NAMALWA (cell line): ENCODE data around the gene HDAC7.

Experiments
- DNase-seq: peaks from one replicate; pipeline ENCODE4 v3.0.0-alpha.2; 2015; ENCODE audit warnings: low spot score

Gene HDAC7

DNA sequence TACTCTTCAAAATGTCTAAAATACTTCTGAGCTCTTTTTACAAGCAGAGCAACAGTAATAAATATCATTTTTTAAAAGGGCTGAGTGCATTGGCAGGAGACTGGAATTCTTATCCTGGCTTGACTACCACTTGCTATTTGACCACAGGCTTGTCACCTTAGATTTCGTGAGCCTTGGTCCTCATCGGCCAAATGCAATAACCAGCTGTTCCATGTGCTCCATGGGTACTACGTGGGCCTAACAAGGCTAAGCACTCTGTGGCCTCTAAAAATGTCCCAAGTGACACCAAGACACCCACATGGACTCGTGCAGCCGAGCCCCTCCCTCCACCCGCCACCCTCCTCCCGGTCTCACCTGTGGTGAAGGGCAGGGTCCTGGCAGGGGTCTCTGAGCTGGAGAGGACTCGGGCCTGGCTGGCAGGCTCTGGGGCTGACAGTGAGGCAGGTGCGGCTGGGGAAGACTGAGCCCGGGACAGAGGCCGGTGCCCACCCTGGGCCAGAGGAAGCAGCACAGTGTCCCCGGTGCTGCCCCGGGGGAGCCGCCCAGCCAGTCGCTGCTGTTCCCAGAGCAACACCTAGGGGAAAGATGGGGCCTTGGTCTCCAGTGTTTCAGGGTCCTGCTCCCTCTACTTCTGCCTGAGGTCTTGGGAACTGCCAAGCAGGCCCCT lies 26.6 kb downstream of the HDAC7 start:
- DNase-seq: no peak

DNA sequence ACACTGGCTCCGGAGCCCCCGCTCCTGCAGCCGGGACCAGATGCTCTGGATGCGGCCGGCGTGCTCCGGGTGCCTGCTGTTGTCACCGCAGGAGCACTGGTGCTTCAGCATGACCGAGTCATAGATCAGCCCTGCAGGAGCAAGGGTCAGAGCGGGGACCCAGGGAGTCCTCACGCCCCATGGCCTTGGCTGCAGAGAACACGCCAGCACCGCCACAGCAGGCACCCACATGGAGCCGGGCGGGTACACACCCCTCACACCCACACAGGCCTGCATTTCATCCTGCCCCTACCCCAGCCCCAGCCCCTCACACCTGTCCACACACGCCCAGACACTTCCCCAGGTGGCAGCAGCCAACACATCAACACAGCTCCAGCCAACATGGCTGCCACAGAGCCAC lies 27.8 kb downstream of the HDAC7 start:
- DNase-seq: no peak

DNA sequence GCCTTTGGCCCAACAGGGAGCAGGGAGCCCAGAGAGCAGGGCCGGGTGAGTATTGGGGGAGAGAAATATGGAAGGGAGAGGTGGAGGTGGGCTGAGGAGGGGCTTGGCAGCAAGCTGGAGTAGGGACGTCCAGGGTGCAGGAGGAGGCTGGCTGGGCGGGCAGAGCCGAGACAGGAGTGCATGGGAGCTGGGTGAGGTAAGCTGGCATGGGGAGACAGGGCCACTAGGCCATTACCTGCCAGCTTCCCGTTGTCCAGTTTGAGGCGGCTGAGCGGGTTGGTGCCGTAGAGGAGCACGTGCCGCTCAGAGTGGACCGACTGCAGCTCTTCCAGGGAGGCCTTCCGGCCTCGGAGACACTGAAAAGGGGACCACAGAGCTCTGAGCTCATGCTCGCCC lies 28.4 kb downstream of the HDAC7 start:
- no peak for DNase-seq

DNA sequence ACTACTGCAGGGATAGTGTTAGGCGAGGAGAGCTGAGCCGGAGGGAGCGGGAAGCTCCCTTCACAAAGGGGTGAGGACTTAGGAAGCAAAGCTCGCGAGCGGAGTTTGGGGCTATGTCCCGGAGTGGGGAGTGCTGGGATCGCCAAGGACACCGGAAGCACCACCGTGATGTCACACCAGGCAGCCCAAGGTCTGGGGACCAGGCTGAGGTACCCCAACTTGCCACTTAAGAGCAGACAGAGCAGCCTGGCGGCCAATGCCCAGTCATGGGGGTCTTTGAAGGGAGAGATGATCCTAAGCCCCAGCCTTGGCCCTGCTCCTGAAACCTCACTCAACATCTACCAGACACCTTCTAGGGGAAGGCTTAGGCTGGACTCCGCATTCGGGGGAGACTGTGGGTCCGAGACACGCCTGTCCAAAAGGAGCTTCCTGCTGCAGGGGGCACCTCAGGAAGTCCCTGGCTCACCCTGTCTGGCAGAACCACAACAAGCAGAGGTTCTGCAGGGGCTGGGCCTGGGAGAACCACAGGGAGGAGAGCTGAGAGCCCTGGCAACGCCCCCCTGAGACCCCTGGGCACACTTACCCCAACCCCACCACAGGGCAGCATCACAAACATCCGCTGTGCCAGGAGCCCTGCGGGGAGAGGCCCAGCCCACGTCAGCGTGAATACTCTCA lies 28.9 kb downstream of the HDAC7 start:
- no peak for DNase-seq

DNA sequence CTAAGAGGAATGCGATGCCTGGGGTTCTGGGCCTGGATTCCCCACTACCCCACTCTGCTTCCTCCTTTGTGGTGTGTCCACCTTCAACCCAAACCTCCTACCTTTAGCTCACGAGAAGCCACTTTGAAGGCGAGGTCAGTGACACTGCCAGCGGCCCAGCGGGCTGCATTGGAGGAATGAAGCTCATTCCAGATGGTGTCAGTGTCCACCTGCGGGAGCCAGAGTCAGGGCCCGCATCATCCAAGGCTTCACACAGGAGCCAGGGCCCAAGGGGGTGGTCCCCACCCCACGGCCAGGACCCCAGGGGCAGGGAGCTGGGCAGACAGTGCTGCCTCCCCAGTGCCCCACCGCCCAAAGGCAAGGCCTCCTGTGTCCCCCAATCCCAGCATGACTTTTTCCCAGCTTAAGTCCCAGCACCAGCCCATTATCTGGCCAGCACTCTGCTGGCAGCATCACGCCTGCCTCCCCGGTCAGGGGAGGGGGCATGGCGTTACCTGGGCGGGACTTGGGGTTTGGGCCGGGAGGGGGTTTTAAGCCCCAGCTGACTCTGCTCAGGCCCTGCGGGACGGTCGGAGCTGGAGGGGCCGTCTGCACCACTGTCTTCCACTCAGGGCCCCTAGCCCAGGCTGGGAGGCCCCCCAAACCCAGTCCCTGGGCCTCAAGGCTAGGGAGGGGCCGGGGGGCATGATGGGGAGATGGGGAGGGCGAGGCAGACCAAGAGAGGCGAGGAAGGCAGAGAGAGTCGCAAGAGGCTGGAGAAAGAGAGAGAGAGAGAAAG lies 29.8 kb downstream of the HDAC7 start:
- no peak for DNase-seq

DNA sequence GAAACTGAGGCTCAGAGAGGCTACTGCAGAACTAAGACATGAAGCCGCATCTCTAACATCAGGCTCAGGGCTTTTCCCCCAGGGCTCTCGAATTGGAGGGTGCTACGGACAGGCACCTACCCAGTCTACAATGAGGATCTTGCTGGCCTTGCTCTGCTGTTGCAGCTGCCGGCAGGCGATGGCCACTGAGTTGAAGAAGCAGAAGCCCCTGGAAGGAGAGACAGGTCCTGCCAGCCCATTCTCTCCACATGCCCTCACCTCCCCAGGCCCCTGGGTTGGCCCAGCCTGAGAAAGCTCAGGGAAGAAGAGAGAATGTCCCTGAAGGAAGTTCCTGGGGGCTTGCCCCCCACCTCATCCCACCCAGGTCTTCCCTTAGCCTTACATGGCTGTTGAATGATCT lies 30.6 kb downstream of the HDAC7 start:
- no peak for DNase-seq

DNA sequence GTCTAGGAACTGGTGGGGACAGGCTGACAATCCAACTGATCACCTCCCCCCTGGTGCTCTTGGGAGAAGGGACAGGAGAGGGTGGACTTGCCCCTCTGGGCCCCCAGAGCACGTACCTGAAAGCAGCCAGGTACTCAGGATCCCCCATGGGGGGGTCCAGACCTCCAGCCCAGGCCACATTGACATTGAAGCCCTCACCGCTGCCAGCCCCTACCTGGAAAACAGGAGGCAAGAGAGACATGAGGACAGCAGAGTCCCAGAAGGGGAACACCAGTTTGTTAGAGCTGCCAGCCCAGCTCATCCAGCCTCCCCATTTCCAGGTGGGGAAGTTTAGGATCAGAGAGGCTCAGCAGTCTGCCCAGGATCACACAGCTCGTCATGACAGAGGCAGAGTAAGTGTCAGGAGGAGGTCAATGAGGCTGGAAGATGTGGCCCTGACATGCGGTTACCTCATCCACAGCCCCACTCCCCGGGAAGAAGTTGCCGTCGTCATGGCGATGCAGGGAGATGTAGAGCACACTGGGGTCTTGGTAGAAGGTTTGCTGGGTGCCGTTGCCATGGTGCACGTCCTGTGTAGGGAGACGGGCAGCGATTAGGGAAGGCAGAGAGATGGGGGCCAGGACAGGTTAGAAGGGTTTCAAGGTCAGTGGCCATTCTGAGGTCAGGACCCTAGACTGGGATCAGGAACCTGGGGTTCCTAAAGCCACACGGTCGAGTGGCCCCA lies 31.9 kb downstream of the HDAC7 start:
- DNase-seq: no peak

DNA sequence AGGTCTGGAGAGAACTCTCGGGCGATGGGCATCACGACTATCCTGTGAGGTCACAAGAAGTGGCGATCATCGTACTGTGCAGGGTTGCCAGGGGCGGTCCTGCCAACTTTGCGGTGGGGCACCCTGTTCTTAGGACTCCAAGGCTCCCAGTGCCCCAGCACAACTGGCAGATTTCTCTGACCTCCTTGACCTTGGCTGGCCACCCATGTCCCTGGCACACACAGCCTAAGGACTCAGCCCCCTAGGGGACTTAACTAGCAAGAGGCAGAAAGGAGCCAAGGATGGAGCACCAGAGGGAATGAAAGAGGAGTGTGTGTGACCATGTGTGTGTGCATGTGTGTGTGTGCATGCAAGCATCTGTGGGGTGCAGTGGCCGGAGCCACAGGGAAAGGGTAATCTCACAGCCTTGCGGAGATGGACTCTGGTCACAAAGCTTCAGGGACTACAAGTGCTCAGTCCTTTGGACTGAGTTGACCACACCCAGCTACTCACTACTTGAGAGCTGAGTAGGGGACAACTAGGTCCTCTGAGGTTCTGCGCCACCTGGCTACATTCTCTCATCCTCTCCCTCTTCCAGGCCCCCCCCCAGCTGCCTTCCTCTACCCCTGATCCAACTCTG lies 32.9 kb downstream of the HDAC7 start:
- no peak for DNase-seq

DNA sequence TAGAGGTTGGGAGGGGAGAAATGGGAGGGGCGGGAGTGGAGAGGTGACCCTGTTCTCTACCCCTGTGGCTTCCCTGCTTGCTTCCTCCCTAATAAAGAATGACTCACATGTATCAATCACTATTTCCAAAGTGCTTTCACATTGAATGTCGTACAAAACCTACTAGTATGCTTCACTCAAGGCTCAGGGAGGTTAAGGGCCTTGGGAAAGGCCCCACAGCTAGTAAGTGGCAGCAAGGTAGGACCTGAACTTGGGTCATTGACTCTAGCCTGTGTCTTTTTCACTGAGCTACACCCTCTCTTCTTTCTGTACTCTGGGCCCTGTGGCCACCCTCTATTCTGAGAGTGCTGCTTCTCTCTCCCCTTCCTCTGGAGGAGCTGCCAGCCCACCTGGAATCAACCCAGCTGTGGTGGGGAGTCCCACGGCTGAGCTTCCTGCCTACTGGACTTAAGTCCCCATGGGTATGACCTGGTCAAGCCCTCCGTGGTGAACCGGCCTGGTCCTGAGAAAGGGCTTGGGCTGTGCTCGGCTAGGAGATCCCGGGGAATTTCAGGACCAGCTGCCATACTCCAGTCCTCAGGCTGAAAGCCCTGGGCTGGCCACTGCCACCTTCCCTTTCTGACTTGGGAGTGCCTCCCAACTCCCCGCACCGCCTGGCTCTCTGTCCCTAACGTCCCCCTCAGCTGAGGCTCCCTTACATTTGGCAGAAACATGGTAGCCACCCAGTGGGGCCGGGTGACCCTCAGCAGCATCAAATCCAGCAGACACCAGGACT lies 33.6 kb downstream of the HDAC7 start:
- no peak for DNase-seq

DNA sequence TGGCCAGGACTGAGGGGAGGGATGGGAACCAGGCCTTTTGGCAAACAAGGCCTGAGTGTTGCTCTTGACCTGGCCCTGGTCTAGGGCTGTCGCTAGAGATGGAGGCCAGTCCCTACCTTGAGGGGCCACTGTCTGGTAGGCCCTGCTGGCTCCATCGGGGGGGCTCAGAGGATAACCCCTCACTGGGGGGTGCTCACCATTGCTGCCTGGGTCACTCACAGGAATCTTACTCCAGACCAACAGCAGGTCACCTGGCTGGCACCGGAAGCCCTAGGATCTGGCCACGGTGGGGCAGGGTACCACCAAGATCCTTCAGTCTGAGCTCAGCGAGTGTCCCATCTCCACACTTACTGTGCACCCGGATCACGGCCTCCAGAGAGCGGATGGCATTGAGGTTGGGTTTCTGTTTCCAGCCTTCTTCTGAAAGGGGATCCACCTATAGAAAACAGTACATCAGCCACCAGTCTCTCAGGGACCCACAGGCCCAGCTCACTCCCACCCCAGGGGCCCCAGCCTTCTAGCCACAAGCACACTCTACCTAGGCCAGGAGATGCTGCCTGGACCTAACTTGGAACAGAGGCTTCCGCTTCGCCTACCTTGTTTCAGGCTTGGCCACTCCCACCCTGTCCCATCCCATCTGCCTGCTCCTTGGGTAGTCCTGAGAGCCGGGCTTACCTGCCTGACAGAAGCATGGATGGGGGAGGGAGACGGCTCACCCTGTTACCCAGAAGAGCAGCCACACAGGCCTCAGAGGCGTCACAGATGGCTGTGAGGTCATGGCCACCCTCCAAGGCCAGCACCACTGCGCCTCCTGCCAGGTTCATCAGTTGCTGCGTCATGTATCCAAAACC lies 34.4 kb downstream of the HDAC7 start:
- DNase-seq: no peak

DNA sequence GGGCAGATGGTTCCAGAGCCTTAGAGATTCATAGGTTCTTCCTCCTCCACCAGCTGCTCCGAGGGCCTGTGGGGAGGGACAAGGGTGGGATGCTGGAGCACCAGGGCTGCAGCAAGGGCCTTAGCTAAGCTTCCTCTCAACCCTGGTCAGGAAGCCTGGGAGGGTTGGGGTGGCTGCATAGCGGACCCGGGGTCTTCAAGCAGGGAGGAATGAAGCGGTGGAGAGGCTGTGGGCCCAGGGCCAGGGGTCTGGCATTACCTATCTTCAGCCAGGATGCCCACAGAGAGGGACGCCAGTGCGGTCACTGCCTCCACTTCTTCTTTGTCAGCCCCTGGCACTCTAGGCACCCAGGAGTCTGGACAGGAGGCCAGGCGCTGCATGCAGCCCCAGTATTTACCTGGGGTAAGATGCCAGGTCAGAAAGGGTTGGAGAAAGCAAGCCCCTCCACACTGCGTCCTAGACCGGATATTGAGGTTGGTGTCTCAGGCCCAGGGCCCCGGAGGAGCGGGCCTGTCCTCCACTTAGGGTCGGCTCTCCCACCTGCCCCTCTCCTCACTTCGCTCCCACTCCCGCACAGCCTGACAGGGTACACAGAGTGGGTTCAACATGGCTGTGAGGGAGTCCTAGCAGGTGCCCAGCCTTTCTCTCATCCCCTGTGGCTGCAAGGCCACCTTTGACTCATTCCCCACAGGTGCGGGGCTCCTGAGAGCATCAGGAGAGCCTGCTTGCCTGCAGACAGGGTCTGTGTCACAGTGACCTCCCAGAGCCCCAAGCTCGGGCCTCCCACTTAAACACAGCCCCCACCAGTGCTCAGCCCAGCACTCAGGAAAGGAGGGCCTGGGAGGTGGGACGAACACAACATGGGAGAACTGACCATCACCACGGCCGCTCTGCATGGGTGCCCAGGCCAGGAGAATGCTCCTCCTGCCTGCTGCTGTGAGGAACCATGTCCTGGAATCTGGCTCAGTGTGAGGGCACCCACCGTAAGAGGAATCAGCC lies 35.6 kb downstream of the HDAC7 start:
- no peak for DNase-seq

DNA sequence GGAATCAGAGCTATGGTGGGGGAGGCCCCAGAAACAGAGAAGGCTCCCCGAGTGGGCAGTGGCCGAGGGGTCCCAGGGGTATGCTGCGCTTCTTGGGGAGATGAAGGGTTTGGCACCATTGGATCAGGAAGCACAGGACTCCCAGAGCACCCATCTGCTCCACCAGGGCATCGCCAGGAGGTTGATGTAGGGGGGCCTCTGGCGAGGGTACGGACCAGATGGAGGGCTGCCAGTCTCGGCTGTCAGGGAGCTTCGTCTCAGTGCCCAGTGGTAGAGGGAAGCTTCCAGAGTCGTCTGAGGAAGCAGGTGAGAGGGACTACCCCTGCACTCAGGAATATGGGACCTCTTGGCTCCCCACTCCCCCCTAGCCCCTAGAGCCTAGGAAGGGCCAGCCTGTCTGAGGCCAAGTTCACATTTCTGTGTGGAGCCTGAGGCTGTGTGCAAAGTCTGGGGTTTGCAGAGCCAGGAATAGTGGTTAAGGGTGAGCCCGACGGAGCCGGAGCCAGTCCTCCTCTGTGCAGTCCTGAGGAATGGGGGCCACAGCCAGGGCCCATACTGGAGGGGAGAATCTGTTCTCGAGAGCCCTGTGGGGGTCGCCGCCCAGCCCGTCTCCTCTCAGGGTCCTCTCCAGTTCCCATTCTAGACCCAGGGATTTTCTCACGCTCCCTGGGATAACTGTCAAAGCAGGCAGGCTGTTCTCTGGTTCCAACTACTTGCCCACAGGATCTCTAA lies 36.5 kb downstream of the HDAC7 start:
- no peak for DNase-seq

DNA sequence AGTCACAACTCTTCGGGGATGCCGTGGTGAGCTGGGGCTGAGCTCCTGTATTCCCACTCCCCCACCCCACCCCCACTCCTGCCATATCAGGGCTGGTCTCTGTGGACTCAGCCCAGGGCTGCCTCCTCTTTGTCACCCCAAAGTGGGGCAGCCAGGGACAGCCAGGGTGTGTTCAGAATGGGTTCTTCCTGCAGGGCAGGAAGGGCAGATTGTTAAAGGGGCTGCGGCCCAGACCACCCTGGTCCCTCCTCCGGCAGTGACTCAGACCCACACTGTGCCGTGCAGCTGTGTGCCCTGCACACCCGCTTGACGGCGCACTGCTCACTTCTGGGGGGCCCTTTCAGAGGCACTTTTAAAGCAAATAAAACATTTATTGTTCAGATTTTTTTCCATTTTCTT lies 37.3 kb downstream of the HDAC7 start:
- no peak for DNase-seq

DNA sequence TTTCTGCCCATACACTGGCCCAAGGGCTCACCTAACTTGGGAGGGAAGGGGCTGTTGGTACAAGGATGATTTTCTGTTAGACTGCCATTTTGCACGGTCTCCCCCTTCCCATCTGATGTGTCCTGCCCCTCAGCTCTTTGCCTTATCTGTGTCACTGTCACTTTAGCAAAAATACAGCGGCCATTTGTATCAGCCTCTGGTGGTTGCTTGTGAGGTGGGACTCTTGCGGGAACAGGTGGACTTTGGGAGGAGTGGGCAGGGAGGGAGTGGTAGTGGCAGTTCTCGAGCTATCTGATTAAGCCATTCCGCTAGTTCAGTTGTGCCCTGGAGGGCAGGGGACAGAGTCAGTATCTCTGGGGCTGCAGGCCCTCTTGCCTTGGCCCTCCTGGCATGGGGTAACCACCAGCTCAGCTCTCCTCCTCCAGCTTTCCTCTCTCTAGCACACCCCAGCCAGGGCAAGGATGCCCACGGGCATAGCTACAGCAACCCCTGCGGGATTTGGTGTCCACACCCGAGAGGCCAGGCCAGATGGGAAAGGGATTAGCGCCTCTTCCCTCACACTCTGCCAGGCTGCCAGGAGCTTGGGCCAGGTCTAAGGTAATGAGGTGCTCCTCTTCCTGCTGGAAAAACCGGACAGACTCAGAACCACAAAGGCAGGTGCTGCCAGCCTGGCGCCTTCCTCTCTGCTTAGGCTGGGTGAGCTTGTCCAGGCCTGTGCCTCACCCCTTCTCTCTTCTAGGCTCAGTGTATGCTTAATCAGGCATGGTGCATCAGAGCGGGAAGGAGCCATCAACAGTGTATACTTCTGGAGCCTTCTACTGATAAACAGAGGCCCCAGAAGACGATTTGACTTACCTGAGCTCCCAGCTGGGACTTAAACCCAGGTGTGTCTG lies 38.0 kb downstream of the HDAC7 start:
- DNase-seq: no peak

DNA sequence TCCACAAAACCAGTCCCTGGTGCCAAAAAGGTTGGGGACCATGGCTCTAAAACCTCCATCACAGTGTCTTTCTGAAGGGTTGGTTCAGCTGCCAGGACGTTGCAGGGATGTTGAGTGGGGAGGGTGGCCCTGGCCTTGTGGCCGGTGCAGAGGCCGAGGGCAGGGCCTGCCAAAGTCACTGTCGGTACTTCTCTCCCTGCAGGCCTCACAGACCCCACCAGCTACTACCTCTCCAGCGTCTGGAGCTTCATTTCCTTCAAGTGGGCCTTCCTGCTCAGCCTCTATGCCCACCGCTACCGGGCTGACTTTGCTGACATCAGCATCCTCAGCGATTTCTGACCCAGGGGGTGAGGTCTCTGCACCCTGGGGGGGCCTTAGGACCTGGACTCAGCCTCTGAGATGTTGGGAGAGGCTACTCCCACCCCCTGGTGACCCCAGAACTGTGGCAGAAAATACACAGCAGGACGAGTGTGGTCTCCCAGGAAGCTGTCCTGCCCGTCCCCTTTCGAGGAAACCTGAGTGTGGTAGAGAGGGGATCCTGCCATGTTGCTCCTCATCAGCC lies 39.7 kb downstream of the HDAC7 start:
- DNase-seq: no peak

DNA sequence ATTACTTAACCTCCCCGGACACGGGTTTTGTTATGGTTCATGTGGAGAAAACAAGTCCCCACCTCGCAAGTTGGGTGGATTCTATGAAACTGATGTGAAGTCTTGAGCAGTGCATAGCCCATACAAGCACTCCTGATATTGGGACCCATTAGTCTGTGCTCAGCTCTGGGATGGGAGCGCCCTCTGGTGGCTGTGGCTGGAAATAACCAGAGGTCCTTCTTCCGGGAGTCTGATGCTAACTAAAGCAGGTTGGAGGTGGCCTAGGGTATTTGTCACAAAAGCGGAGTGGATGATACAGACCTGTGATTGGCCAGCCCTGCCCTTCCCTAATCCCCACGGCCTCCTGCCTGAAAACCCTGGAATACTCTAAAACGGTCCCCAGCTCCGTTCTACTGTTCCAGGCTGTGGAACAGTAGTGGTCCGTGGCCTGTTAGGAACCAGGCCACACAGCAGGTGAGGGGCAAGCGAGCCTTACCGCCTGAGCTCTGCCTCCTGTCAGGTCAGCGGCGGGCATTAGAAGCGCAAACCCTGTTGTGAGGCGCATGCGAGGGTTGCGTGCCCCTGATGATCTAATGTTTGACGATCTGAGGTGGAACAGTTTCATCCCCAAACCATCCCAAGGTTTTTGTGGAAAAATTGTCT lies 40.3 kb downstream of the HDAC7 start:
- DNase-seq: peak; percentile 95

DNA sequence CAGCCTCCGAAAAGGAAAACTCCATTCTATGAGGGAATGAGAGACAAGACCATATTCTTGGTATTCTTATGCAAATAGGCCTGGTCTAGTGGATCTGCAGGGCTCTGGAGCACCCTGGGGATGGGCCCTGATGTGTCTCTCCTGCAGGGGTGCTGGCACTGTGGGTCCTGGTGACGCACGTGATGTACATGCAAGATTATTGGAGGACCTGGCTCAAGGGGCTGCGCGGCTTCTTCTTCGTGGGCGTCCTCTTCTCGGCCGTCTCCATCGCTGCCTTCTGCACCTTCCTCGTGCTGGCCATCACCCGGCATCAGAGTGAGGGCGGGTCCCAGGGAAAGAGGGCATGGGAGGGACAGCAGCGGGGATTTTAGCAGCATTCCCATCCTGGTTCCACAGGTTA lies 40.8 kb downstream of the HDAC7 start:
- DNase-seq: no peak
